GM18498 (cell line): ENCODE results near the gene CBX7.
"Not testable (repeated sequence)": the region's sequence is repeated elsewhere in the genome, so short reads cannot be mapped to it uniquely, and the experiment has no call there.

Source experiments
- ATAC-seq: cut with Tn5 transposase; IDR thresholded peaks from one replicate; pipeline ENCODE4 v1.9.1; 2021; ENCODE audit warnings: mild to moderate bottlenecking, moderate library complexity; ENCODE audit not compliant: unreplicated experiment

The CBX7 gene

DNA sequence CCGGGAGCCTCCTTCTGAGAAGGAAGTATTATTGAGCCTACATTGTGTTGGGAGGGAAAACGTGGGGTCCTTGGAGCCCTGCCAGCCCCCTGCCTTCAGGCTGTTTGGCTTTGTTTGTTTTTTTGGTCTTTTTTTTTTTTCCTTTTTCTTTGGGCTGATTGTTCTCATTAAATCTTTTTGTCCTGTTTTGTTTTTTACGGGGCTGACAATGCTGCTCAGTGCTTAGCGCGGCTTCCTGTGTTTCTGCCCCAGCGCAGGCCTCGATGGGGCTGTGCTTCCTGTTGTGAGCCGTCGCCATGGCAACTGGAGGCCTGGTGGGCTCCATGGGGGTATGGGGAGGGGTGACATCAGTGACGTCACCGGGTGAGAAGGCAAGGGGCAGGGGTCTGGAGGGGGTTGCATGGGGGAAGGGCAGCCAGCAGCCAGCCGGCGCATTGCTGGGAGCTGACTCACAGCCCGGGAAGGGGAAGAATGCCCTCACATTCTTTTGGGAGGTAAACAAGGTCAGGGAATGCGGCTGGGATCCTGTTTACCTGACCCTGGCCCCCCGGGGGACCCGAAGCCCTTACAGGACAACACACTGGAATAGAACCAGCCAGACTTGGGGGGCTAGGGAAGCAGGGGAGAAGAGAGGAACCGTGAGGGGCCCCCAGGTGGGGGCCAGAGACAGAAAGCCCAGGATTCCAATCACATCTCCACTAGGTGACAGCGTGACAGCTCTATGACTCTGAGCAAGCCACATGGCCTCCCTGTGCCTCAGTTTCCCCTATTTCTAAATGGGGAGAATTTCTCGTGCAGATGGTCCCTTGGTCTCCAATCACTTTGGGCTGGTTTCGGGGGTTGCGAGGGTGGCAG is 22.2 kb upstream of the CBX7 start:
- no peak for ATAC-seq

DNA sequence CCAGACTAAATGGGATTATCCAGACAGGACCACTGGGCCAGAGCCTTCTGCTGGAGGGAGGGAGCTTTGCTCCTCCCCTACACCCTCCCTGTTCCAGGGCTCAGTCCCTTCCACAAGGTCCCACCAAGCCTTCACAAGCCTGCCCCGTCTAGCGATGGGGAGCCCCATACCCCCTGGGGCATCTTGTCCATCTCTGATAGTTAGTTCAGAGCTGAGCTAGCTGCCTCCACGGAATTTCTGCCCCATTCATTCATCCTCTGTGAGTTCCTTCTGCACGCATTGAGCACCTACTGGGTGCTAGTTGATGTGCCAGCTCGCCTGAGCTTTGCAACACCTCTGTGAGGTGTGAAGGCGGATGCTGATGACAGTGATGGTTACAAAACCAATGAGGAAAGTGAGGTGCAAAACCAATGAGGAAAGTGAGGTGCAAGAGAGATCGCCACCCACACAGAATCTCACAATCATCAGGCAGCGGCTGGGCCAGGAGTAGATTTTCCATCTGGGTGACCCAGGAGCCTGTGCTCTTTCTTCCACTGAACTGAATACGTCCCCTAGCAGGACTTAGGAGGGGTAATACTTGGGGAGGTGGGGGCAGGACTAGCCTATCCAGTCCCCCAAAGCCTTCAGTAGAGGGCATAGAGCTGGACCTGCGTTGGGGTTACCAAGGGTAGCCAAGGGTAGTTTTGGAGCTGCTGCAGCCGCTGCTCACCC is 21.5 kb upstream of the CBX7 start:
- ATAC-seq: no peak

DNA sequence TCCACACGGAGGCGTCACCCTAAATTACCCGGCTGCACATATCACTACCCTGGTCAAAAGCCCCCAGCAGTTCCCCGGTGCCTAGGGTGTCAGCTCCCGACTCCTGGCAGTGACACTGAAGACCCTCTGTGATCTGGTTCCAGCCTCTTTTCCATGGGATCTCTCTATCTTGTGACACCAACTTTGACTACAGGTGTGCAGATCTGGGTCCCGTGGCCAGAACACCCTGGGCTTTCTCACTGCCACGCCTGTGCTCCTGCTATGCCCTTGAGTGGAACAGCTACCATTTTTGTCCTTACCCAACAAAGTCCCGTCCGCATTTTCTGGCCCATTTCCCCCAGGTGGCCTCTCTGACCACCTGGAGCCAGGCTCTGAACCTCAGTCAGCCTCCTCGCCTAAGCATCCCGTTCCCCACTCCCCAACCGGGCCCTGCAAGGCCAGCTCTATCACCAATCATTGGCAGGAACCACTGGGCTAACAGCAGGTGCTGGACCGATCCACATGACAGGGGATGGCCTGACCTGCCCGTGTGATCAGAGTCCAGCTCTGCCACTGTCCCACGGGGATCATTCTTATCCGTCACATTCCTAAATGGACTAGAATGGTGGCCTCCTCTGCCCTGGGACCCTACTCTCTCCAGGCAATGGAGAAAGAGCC is 20.7 kb upstream of the CBX7 start:
- no peak for ATAC-seq

DNA sequence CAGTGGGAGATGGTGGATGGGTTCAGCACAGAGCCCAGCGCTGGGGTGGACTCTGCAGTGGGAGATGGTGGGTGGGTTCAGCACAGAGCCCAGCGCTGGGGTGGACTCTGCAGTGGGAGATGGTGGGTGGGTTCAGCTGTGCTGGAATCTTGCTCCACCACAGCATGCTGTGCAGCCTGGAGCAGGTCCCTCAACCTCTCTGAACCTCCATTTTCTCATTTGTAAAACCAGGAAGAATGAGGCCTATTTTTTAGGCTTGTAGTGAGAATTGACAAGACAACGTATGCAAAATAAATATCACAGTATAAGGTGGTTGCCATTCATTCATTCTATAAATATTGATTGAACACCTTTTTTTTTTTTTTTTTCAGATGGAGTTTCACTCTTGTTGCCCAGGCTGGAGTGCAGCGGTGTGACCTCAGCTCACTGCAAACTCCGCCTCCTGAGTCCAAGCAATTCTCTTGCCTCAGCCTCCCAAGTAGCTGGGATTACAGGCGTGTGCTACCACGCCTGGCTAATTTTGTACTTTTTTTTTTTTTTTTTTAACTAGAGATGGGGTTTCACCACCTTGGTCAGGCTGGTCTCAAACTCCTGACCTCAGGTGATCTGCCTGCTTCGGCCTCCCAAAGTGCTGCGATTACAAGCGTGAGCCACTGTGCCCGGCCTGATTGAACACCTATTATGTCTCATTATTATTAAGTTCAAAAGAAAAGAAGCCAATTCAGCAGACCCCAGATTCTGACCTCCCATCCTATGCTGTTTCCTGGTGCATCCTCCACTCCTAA is 20.0 kb upstream of the CBX7 start:
- ATAC-seq: not testable (repeated sequence)

DNA sequence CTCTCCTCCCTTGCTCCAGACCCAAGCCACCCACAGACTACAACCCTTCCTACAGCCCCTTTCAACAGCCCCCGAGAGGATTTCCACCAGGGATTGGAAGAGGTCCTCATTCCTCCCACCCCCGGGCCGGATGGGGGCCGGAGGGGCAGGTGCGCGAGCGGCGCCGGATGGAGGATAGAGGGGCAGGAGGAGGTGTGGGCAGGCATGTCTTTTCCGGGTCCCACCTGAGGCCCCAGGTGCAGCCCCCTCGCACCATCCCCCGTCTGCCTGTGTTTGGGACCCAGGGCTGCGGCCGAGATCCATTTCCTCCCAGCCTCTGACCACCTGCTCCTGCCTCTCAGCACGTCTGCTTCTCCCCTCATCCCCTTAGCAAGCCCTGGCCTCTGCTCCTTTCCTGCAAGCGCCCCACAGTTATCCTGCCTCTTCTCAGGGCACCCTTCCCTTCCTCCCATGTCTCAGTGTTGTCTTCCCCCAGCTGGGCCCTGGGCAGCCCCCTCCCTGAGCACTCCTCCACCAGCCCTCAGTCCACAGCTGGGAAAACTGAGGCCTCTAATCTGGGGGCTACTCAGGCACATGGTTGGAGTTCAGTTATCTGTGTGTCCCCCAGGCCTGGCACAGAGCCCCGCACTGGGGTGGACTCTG is 19.3 kb upstream of the CBX7 start:
- ATAC-seq: no peak

DNA sequence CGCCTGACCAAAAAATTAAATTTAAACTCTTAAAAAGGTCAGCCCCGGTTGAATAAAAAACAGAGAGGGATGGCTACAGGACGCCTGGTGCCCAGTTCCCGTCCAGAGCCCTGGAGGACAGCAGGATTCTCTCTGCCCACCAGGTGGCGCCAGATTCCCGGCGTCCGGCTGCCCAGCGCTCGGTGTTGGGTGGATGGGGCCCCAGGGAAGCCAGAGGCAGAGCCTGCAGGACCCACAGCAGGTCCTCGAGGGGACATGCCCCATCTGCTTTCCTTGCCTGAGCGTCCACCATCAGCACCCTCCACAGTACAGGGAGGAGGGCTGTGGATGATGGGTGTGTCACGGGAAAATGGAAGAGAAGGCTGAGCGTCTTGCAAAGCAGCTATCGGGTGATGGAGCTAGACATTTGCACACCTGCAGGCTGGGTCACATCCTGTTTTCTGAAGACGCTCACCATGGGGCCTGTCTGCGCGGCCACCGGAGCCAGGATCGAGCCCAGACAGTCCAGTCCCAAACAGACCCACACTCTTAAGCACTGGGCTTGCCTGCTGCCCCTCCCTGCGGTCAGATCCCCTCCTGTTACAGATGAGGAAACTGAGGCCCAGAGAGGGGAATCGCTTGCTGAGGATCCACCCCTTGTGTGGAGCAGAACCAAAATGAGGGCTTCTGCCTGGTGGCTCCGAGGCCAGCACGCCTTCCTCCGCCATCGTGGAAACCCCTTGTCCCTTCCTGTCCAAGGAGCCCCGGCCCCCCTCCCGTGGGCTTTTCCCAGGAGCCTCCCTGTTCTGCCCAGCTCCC is 18.5 kb upstream of the CBX7 start:
- no peak for ATAC-seq

DNA sequence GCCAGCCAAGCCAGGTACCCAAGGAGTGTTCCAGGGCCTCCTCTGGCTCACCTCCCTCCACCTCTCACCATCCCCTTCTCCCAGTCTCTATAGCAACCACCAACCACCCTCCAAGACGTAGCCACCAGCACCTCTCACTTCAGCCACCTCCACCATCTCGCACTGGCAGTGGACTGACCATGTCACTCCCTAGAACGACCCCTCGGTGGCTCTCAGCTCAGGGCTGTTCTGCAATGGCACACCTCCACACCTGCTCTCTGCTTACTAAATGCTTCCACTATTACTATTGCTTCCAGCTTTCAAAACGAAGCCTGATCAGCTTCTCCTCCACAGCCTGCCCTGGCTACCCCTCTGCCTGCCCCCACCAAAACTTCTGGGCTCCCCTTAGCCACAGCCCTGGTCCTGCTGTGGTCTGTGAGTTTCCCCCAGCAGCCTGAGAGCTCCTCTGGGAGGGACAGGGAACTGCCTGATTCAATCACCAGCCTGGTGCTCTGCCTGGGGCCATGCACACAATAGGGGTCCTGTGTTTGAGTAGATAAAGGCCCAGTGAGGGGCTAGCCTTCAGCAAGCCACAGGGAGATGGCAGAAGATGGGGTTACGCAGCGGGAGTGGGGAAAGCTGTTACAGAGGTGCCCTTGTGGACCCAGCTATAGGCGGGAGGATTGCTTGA is 17.5 kb upstream of the CBX7 start:
- ATAC-seq: no peak

DNA sequence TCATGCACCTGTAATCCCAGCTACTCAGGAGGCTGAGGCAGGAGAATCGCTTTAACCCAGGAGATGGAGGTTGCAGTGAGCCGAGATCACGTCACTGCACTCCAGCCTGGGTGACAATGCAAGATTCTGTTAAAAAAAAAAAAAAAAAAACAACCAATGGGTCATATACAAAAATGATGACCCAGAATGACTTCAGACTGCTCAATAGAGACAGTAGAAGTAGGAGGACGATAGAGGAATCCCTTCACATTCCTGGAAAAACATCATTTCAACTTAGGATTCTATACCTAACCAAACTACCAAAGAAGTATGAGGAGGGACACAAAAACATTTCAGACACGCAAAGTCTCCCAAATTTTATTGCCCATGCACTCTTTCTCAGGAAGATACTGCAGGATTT is 14.1 kb upstream of the CBX7 start:
- no peak for ATAC-seq

DNA sequence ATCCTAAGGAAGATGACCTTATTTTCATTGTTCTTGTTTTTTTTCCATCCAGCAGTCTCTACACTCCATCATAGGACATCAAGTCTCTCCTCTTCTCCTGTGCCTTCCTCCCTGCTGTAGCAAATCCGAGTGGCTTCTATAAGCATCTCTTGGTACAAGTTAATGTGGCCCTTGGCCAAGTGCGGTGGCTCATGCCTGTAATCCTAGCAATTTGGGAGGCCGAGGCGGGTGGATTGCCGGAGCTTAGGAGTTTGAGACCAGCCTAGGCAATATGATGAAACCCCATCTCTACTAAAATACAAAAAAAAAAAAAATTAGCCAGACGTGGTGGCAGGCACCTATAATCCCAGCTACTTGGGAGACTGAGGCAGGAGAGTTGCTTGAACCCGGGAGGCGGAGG is 3.6 kb upstream of the CBX7 start:
- ATAC-seq: not testable (repeated sequence)

DNA sequence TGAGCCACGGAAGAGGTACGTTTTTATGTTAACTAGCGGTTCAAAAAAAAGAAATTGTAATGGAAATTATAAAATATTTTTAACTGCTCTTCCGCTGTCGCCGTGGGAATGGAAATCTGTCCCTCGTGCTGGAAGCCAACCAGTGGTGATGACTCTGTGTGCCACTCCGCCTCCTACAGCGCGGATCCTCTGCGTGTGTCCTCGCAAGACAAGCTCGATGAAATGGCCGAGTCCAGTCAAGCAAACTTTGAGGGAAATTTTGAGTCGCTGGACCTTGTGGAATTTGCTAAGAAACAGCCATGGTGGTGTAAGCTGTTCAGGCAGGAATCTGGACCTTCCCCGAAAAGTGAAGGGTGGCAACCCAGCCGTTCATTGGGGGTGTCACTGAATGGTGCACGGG is 2.9 kb upstream of the CBX7 start:
- no peak for ATAC-seq

DNA sequence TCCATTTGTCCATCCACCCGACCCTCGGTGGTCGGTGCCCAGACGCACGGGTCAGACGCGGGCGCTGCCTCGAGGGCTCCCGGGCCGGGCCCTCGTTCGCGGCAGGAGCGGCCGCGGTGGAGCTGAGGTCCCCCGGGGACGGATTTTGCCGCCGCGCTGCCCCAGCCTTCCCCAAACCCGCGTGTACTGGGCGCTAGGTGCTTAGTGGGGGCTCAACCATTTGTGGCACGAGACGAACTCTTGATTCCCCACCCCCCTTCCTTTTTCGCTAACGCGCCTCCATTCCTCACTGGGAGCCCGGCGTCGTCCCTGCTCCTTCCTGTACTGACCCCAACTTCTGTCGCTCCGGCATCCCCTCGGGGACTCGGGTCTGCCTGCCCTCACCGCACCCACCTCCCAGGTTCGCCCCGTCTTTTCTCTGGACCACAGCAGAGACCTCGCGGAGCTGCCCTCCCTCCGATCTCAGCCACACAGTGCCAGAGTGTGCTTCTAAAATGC is 789 bp upstream of the CBX7 start:
- no peak for ATAC-seq

DNA sequence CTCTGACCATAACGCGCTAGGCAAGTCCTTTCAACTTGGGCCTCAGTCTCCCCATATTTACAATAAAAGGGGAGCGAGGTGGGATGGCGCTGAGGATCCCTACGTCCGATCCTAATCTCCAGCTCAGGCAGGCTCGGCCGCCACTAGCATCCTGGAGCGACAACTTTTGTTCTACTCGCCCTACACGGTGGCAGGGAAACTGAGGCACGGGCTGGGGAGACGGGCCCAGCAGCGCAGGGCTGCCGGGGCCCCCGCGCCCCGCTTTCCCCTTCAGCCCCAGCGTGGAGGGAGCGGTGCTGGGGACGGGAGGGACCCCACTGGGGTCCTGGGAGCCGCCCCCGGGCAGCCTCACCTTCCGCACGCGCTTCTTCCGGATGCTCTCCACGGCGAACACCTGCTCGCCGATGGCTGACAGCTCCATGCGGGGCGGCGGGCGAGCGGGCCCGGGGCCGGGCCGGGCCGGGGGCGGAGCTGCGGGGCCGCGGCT is 413 bp downstream of the CBX7 start:
- no peak for ATAC-seq

DNA sequence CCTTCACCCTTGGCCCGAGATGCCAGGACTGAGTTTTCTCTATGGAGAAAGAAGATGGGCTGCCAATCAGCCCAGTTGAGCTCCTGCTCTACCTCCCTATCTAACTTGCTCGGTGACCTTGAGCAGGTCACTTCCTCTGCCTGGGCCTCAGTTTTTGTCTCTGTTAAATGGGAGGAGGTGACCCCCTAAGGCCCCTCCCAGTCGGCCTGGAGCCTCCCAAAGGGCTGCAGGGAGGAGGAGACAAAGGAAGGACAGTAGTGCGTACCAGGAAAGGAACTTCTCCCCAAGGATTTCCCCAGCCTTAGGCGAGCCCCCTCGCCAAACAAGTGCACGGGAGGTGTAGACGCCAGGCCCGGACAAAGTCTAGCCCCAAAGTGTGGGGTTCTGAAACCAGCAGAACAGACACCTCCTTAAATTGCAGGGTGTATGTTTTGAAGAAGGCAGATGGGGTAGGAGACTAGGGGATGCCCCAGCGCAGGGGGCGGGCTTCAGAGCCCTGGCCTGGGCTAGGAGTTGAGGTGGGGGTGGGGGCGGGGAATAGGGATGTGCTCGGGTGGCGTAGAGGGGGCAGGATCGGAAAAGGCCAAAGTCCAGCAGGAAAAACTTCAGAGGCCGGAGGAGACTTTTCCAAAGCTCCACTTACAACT is 1.0 kb downstream of the CBX7 start:
- no peak for ATAC-seq

DNA sequence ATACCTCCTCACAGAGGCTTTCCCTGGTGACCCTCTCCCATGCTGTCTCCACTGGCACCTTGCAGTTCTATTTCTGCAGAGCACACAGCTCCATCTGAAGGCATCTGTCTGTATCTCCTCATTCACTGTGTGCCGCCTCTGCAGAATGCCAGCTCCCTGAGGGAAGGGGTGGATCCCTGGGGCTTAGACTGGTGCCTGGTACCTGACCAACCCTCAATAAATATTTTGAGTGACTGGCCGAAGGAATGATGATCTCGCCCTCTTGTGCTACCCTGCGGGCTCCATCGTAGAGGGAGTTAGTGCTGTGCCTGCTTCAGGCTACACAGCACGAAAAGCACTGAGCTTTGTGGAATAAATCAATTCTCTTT is 1.6 kb downstream of the CBX7 start:
- ATAC-seq: no peak

DNA sequence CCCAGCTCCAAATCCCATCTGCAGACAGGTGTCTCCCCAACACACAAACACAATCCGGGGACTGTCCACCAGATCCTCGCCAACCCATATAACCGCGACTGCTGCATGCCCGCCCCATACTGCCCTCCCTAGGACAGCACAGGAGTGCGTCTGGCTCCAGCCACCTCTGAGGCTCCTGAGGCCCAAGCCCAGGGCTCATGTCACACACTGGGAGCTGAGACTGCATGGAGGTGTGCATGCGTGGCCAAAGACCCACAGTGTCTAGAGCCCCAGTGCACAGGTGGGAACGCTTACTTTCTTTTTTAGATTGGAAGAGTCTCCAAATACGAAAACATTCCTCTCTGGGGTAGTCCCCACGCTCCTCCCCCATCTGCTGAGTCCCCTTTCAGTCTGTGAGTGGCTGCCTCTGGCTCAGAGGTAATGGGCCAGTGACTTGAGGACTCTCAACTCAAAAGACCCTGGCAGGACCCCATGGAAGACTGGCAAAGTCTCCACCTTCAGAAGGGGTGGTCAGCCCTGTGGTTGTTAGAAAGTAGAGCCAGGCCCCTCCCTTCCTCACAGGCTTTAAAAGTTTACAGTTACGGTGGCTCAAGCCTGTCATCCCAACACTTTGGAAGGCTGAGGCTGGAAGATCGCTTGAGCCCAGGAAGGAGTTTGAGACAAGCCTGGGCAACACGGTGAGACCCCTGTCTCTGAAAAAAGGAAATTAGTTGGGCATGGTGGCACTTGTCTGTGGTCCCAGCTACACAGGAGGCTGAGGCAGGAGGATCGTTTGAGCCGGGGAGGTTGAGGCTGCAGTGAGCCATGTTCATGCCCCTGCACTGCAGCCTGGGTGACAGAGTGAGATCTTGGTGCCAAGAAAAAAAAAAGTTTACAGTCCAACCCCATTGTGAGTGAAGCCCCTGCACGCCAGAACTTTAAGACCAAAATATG is 2.3 kb downstream of the CBX7 start:
- no peak for ATAC-seq

DNA sequence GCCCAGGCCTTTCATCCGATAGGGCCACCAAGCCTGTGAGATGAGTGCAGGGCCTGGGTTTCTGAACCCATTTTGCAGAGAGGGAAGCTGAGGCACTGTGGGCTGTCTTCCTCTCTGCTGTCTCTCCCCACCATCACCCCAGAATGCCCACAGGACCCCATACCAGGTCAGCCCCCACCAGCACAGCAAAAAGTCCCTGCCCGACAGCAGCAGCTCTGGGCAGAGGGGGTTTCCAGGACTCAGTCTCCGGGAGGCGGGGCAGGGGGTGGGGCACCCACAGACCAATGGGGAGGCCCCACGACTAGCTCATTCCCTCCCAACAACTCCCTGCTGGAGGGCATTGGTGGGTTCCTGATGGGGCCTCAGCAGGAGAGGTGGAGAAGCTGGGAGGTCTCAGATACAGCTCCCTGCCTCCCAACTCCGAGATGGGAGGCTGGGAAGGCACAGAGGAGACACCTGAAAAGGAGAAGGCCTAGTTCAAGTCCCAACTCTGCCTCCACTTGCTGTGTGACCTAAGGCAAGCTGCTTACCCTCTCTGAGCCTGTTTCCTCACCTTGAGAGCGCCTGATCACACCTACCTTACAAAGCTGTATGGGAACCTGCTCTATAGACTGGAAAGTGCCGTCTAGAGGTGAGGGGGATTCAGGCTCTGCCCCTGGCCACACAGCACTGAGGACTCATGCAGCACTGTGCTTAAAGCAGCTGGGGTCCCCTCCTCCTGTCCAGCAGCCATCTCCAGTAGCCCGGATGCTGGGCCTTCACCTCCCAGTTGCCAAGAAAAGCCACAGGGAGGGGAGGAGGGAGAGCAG is 3.5 kb downstream of the CBX7 start:
- no peak for ATAC-seq
